Measurements from ENCODE around the gene TADA2B. TPM values are rescaled to one million over a fixed set of nuclear protein-coding genes. Genes with fewer than 3 reads are reported as not detected.

The TADA2B gene
- total and polyA plus RNA-seq, 9 of the 15 experiments (the other 6 are each of a cell fraction or from before 2014, with no cell fraction given), result 0.55 to 12.2 (median 7.5) TPM

GRCh38 chr4:7009564-7009963, 33.6 kb upstream of the TADA2B start:
- Histone ChIP-seq H3K9me1 (ENCODE audit: control insufficient read depth, insufficient read depth, low read length) (peaks cover under 1% of the 10 kb centered on the region), H3K36me3 (ENCODE audit: control insufficient read depth, insufficient read depth, low read length) (peaks cover 90% of the 10 kb centered on the region), H3K79me2 (ENCODE audit: control insufficient read depth, insufficient read depth, low read length) (no peaks in the 10 kb centered on the region), H3K9me3 (replicated peaks; ENCODE audit: control insufficient read depth, insufficient read depth, low read depth, low read length) (no peaks in the 10 kb centered on the region), H2AFZ (ENCODE audit: low read depth, low read length) (no peak overlapping the region), H3K27me3 (ENCODE audit: control insufficient read depth in 2 of 2, insufficient read depth in 2 of 2, low read length in 2 of 2) (no peaks in the 10 kb centered on the region), H3K9ac (ENCODE audit: insufficient read depth in 1 of 2, low read depth in 2 of 2, low read length in 2 of 2) (no peak overlapping the region), H4K20me1 (replicated peaks; ENCODE audit: control insufficient read depth, insufficient read depth, low read length) (0 out of 2 replicates have a peak, but pooled peaks cover 6% of the 10 kb centered on the region), H3K4me2 (ENCODE audit: insufficient read depth, low read length) (no peak overlapping the region), H3K4me1 (replicated peaks in 1 of 2; ENCODE audit: control insufficient read depth in 2 of 2, insufficient read depth in 2 of 2, low read length in 2 of 2) (peaks cover 0 to 4% of the 10 kb centered on the region in 2 experiments; a peak in 2 of 5 replicates), H3K4me3 (no peak overlapping the region), H3K27ac (ENCODE audit: extremely low read depth, low read depth, low read length) (no peak overlapping the region)
- in situ Hi-C loops (cut with MboI), result no loop called here
- TF ChIP-seq ZNF212 (CRISPR knock-in tag; IDR thresholded peaks at IDR 0.05), result no peak
- no peak for TF ChIP-seq ARID3A (IDR thresholded peaks at IDR 0.05; ENCODE audit: borderline replicate concordance, low read depth, low read length)
- TF ChIP-seq KHSRP (IDR thresholded peaks at IDR 0.05), result no peak
- TF ChIP-seq, protein P1, sequence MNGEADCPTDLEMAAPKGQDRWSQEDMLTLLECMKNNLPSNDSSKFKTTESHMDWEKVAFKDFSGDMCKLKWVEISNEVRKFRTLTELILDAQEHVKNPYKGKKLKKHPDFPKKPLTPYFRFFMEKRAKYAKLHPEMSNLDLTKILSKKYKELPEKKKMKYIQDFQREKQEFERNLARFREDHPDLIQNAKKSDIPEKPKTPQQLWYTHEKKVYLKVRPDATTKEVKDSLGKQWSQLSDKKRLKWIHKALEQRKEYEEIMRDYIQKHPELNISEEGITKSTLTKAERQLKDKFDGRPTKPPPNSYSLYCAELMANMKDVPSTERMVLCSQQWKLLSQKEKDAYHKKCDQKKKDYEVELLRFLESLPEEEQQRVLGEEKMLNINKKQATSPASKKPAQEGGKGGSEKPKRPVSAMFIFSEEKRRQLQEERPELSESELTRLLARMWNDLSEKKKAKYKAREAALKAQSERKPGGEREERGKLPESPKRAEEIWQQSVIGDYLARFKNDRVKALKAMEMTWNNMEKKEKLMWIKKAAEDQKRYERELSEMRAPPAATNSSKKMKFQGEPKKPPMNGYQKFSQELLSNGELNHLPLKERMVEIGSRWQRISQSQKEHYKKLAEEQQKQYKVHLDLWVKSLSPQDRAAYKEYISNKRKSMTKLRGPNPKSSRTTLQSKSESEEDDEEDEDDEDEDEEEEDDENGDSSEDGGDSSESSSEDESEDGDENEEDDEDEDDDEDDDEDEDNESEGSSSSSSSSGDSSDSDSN (IDR thresholded peaks at IDR 0.05; ENCODE audit: borderline replicate concordance in 1 of 2, low read depth in 2 of 2, low read length in 2 of 2), result no peak
- no peak for TF ChIP-seq ZNF507 (tag; conservative IDR thresholded peaks at IDR 0.05)
- WGBS (ENCODE audit: insufficient coverage, low coverage, missing lambda C conversion rate), result 93% methylated on average over 5 of the region's 5 CpGs
- FAIRE-seq (no peak), ATAC-seq (no peak), DNase-seq (ENCODE audit: extremely low read depth in 1 of 4, low spot score in 3 of 4) (no peak)
- BruUV-seq (replicated peaks), result no TSS peak
- ChIA-PET CTCF (ENCODE audit: low intra/inter-chr PET ratio) (no interaction called here), POLR2A (interaction anchor here (1.1 kb wide), 1 partner anchor 13 kb away, joined by 3 read pairs; no protein-coding TSS in a partner anchor)
- intact Hi-C loops (cut with micrococcal nuclease), result no loop called here

All from K562 (cell line).